HAP-1 (cell line): ENCODE measurements around the gene COMP.
A peak's percentile ranks its signal among the peaks of the same experiment; 100 is the strongest.

Experiments
- DNase-seq, 2 experiments: peaks; one replicate each; pipeline ENCODE4 v3.0.0-alpha.2; 2016 to 2020; ENCODE audit warnings: low spot score in 2 of 2
- H3K27me3 ChIP-seq: fragments of 250-450 bp; sonication (Bioruptor Pico); 2 replicates; pipeline ENCODE4 v1.5.1; 2020; ENCODE audit warnings: low read depth, mild to moderate bottlenecking, moderate library complexity
- H3K36me3 ChIP-seq: fragments of 250-450 bp; sonication (Bioruptor Pico); replicated peaks from 2 replicates; pipeline ENCODE4 v1.5.1; 2020; ENCODE audit warnings: mild to moderate bottlenecking
- H3K4me1 ChIP-seq: fragments of 250-450 bp; sonication (Bioruptor Pico); 2 replicates; pipeline ENCODE4 v1.5.1; 2020; ENCODE audit warnings: mild to moderate bottlenecking
- H3K4me3 ChIP-seq: fragments of 250-450 bp; sonication (Bioruptor Pico); 2 replicates; pipeline ENCODE4 v1.5.1; 2020; ENCODE audit warnings: mild to moderate bottlenecking, moderate library complexity
- H3K9me3 ChIP-seq: fragments of 250-450 bp; sonication (Bioruptor Pico); 2 replicates; pipeline ENCODE4 v1.5.1; 2020; ENCODE audit warnings: mild to moderate bottlenecking, moderate library complexity
- in situ Hi-C: fragments of 300-500 bp; cut with MboI; formaldehyde crosslinking; loops from 3 replicates; pipeline ENCODE4 v1.14.3; 2020; ENCODE audit warnings: low sequenced_read_pairs, inconsistent platforms, mixed read lengths

Gene COMP

DNA sequence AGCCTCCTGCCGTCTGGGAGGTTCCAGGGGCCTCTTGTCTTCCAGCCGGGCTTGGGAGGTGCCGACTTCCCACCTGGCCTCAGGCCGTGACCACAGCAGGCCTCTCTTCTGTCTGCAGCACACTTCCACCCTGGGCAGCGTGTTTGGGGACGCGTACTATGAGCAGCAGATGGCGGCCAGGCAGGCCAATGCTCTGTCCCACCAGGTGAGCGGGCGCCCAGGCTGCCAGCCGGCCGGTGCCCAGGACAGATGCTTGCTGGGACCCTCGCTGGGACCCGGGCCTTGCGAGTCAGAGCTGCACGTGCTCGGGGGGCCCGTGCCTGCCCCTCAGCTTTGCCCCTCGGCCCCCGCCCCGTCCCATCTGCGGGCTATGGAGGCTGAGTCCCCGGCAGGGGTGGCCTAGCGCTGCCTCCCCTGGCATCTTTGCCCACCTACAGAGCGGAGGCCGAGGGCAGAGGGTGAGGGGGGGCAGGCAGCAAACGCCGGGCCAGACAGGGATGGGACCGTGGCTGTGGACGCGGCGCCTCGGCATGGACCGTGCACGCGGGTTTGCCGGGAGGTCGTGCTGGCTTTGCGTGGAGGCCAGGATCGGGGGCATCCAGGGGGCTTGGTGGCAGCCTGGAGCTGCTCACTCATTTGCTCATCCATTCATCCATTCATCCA is 16.2 kb downstream of the COMP start:
- H3K27me3 ChIP-seq: peaks cover 16% of the 10 kb centered on the region

DNA sequence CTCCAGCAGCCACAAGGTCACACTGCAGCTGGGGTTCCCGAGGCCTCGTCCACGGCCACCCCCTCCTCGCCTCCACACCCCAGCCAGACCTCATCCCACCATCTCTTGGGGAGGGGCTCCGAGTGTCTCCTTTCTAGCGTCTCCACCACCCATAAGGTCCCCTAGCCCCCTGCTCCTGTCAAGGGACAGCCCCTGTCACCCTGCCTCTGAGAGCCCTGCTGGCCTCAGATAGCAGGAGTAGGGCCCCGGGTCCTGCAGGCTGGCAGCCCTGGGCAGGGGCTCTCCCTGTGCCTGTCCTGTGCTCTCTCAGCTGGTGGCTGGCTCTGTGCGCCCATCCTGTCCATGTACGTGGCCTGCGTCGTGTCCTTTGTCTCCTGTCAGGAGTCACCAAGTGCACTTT is 17.0 kb downstream of the COMP start:
- in situ Hi-C loops: no loop called here

More for the DNA sequence above, 16.2 kb downstream of the COMP start:
- DNase-seq: no peak
- H3K4me3 ChIP-seq: no peak overlapping the region
- H3K9me3 ChIP-seq: no peaks in the 10 kb centered on the region
- no peaks in the 10 kb centered on the region for H3K4me1 ChIP-seq
- in situ Hi-C loops: no loop called here
- H3K36me3 ChIP-seq: no peaks in the 10 kb centered on the region

DNA sequence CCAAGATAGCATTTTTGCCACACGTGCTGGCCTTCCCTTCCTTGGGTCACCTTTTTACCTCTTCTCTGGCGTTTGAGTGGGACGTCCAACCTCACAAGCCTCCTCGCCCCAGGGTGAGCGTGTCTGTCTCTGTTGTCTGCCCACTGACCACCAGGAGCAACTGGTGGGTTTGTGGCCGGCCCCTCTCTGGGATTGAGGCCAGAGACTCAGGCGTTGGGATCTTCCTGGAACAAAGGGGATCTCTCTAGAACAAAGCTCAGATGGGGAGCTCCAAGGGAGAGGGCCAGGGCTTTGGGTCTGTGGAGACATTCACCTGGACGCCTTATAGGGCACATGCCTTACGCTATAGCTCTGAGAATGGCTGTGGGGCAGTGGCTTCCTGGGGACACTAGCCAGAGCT is 17.4 kb downstream of the COMP start:
- Histone ChIP-seq H3K4me3 (no peak overlapping the region), H3K27me3 (peaks cover 7% of the 10 kb centered on the region; the same call in 1 of the 2 replicates), H3K36me3 (no peaks in the 10 kb centered on the region), H3K9me3 (no peaks in the 10 kb centered on the region), H3K4me1 (no peaks in the 10 kb centered on the region)
- in situ Hi-C loops: no loop called here
- no peak for DNase-seq

More for the DNA sequence above, 17.0 kb downstream of the COMP start:
- no peak overlapping the region for H3K4me3 ChIP-seq
- H3K4me1 ChIP-seq: no peaks in the 10 kb centered on the region
- DNase-seq: no peak
- no peaks in the 10 kb centered on the region for H3K9me3 ChIP-seq
- H3K27me3 ChIP-seq: peaks cover 10% of the 10 kb centered on the region; the same call in 1 of the 2 replicates
- no peaks in the 10 kb centered on the region for H3K36me3 ChIP-seq

DNA sequence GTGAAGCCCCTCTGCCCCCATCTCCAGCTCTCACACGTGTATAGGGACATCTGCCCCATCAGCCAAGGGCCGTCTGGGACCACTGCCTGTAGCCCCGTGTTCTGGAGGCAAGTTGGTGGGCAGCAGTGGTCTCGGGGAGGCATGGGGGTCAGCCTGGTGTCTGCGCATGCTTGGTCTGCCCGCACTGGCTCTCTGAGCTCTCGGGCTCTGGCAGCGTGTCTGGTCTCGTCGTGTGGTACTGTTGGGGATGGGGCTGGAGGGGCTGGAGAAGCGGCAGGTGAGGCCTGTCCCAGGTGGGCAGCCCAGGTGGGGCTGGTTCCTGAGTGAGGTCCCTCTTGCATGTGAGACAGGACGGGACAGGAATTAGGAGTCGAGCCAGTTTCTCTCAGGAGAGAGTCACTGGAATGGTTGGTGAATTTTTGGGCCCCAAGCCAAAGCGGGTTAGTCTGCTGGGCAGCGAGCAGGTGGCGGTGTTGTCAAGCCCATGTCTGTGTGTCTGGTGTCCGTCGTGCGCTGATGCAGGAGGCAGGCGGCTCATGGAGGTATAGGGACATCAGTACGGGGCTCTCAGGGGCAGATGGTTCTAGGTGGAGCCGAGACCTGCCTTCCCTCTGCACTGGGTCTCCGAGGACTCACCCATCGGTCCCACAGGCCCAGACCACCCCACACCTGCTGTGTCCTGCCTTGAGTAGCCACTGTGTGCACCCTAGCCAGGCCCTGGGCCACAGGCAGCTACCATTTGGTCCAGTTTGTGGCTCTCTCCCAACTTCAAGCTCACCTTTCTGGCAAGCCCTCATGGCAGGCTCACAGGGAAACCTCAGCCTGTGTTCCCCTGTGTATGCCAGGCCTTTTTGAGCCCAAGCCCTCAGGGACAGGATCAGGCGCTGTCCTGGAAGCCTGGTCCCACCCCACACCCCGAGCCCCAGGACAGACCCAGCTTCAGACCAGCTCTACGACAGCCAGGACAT is 18.2 kb downstream of the COMP start:
- Histone ChIP-seq H3K4me3 (no peak overlapping the region), H3K36me3 (no peaks in the 10 kb centered on the region), H3K9me3 (no peaks in the 10 kb centered on the region), H3K27me3 (peaks cover 3% of the 10 kb centered on the region; the same call in 1 of the 2 replicates), H3K4me1 (no peaks in the 10 kb centered on the region)
- no peak for DNase-seq
- in situ Hi-C loops: no loop called here

GRCh38 chr19:18771328-18772242 is 19.5 kb downstream of the COMP start:
- peak in 1 of 2 experiments; percentile 55 for DNase-seq
- Histone ChIP-seq H3K4me3 (no peak overlapping the region), H3K4me1 (no peaks in the 10 kb centered on the region), H3K27me3 (peaks cover 3% of the 10 kb centered on the region; the same call in 1 of the 2 replicates), H3K36me3 (no peaks in the 10 kb centered on the region), H3K9me3 (no peaks in the 10 kb centered on the region)
- in situ Hi-C loops: no loop called here

- no peak overlapping the region for H3K4me3 ChIP-seq
- no peaks in the 10 kb centered on the region for H3K36me3 ChIP-seq
- no peaks in the 10 kb centered on the region for H3K9me3 ChIP-seq
- no peaks in the 10 kb centered on the region for H3K4me1 ChIP-seq
- in situ Hi-C loops: no loop called here
- DNase-seq: no peak
- H3K27me3 ChIP-seq: peaks cover 3% of the 10 kb centered on the region; the same call in 1 of the 2 replicates
These were observed 20.3 kb downstream of the COMP start for GRCh38 chr19:18770663-18771327.

DNA sequence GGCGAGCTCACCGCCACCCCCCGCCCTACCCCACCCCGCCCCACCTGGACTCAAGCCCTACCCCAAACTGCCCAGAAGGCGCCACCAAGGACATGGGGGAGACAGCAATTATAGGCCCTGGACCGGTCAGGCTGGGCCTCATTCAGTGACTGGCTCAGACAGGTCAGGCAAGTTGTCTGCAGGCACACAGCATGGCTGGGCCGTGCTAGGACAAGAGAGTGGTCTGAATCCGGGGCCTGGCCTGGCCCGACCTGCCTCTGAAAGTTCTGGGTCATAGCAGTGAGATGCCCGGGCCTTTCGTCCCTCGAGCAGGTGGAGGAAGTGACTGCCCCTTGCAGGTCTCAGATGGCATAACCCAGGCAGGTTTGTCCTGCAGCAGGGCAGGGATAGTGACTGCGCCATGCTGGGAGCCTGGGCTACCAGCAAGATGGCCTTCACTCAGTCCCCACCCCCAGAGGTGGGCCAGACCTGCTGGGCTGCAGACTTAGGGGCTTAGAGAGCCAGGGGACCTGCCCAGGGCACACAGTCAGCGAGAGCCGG is 21.0 kb downstream of the COMP start:
- Histone ChIP-seq H3K27me3 (peaks cover 3% of the 10 kb centered on the region; the same call in 1 of the 2 replicates), H3K4me3 (no peak overlapping the region), H3K36me3 (no peaks in the 10 kb centered on the region), H3K9me3 (no peaks in the 10 kb centered on the region), H3K4me1 (no peaks in the 10 kb centered on the region)
- in situ Hi-C loops: no loop called here
- no peak for DNase-seq

DNA sequence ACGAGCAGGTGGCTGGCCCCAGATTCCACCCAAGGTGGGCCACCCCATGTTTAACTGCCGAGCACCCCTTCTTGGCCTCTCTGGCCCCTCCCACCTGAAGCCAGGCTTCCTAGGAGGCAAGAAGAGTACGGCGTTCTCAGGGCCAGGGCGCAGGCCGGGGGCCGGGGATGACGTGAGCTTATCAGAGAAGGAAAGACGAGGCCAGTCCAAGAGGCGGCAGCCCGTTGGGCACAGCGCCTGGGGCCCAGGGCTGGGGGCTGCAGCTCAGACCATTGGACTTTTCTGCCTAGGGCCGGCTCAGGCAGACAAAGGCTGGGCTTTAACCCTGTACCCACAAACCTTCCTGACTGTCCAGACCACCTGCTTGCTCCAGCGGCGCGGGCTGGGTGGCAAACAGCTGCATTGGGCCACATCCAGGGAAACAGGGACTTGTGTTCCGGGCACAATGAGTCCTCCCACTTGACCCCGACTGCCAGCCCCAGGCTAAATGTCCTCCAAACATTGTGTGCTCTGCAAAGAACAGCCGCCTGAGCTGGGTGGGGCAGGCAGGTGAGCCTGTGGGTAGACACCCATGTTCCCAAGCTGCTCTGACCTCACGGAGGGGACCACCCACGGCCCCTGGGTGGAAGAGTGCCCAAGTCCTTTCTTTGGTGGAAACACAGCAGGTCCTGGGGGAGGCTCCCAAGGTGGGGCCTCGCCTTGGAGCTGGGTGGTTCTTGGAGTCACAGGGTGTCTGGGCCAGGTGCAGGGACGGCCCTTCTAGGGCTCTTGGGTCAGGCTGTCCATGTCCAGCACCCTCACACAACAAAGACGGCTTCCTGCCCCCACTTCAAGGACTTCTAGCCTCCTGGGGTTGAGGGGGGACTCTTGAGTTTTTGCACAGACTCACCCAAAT is 21.9 kb downstream of the COMP start:
- no peaks in the 10 kb centered on the region for H3K36me3 ChIP-seq
- H3K27me3 ChIP-seq: peaks cover 3% of the 10 kb centered on the region; the same call in 1 of the 2 replicates
- no peaks in the 10 kb centered on the region for H3K9me3 ChIP-seq
- no peaks in the 10 kb centered on the region for H3K4me1 ChIP-seq
- H3K4me3 ChIP-seq: no peak overlapping the region
- in situ Hi-C loops: no loop called here
- DNase-seq: no peak

DNA sequence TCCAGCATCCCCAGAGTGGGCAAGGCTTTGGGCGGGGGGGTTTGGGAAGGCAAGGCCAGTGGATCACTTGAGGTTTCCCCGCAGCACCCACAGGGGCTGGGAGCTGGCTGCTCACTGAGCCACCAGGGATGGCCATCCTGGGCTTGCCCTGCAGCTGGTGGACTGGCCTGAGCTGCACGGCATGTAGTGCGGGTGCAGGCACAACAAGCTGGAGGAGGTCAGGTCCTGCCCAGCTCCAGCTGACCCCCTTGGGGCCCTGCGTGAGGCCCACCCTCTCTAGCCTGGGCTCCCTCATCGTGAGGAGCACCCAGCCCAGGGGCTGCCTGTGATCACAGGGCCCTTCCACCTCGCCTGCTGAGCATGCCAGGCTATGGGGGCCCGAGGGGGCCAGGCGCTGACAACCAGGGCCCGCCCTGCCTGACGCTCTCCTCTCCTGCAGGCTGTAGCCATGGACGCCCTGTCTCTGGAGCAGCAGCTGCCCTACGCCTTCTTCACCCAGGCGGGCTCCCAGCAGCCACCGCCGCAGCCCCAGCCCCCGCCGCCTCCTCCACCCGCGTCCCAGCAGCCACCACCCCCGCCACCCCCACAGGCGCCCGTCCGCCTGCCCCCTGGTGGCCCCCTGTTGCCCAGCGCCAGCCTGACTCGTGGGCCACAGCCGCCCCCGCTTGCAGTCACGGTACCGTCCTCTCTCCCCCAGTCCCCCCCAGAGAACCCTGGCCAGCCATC is 22.9 kb downstream of the COMP start:
- DNase-seq: no peak
- Histone ChIP-seq H3K36me3 (no peaks in the 10 kb centered on the region), H3K9me3 (no peaks in the 10 kb centered on the region), H3K4me1 (no peaks in the 10 kb centered on the region), H3K4me3 (no peak overlapping the region), H3K27me3 (0 out of 2 replicates have a peak, but pooled peaks cover under 1% of the 10 kb centered on the region)
- in situ Hi-C loops: no loop called here

DNA sequence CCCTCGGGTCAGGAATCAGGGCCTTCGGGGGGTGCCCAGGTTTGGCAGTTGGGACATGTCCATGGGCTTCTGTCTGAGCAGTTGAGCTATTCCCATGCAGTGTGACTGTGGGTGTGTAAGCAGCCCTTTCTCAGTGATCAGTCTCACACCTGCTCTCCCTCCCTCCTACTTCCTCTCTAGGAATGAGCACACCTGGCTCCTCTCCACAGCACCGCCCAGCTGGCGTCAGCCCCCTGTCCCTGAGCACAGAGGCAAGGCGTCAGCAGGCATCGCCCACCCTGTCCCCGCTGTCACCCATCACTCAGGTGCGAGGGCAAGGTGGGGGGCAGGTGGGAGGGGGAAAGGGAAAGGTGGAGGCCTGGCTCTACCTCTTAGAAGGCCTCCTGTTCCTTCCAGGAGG is 25.9 kb downstream of the COMP start:
- Histone ChIP-seq H3K4me1 (no peaks in the 10 kb centered on the region), H3K9me3 (no peaks in the 10 kb centered on the region), H3K4me3 (no peak overlapping the region), H3K27me3 (no peaks in the 10 kb centered on the region), H3K36me3 (no peaks in the 10 kb centered on the region)
- in situ Hi-C loops: no loop called here
- no peak for DNase-seq

- DNase-seq: no peak
- no peaks in the 10 kb centered on the region for H3K27me3 ChIP-seq
- in situ Hi-C loops: no loop called here
- no peaks in the 10 kb centered on the region for H3K4me1 ChIP-seq
- H3K9me3 ChIP-seq: no peaks in the 10 kb centered on the region
- H3K36me3 ChIP-seq: no peaks in the 10 kb centered on the region
- H3K4me3 ChIP-seq: no peak overlapping the region
These were observed 26.5 kb downstream of the COMP start for GRCh38 chr19:18764591-18765051.
